IMR-90 (cell line): ENCODE results near the gene LRRC4. TPM values are rescaled to one million over a fixed set of nuclear protein-coding genes. Genes with fewer than 3 reads are reported as not detected.

ENCODE experiments used
- ATAC-seq: fragments of 200-7000 bp; cut with Tn5 transposase; 2 replicates; pipeline ENCODE4 v1.9.1; 2020; ENCODE audit warnings: low read depth, mild to moderate bottlenecking, moderate library complexity
- BruUV-seq: library from RNA; stranded (reverse); fragments of 400-500 nt; replicated peaks from 2 replicates; lab custom pipeline; 2021; lab: Mats Ljungman, UMichigan
- CTCF ChIA-PET: fragments of 300-600 bp; formaldehyde crosslinking; extraction: SDS; loops from one replicate; lab custom pipeline; 2021; ENCODE audit warnings: antibody characterized with exemption; lab: Yijun Ruan, JAX
- POLR2A ChIA-PET: fragments of 300-600 bp; sonication (Branson Sonifier 250); formaldehyde crosslinking; loops from one replicate; lab custom pipeline; 2022; ENCODE audit warnings: antibody characterized with exemption; ENCODE audit not compliant: unreplicated experiment; lab: Charles Lee
- DNase-seq: peaks from one replicate; pipeline ENCODE4 v3.0.0; 2013
- H2AFZ ChIP-seq: replicated peaks from 2 replicates; pipeline ENCODE3; 2013; ENCODE audit warnings: low read length, mild to moderate bottlenecking; ENCODE audit not compliant: poor library complexity
- H2AK5ac ChIP-seq: 2 replicates; pipeline ENCODE4 v1.6.1; 2013; ENCODE audit warnings: low read depth, low read length, inconsistent platforms
- H2AK9ac ChIP-seq: replicated peaks from 2 replicates; pipeline ENCODE3; 2013; ENCODE audit warnings: mild to moderate bottlenecking, low read depth, low read length, moderate library complexity; ENCODE audit not compliant: poor library complexity
- H2BK120ac ChIP-seq: 2 replicates; pipeline ENCODE4 v1.6.1; 2013; ENCODE audit warnings: low read depth, low read length, inconsistent platforms
- H2BK15ac ChIP-seq: 3 replicates; pipeline ENCODE4 v1.6.1; 2013; ENCODE audit warnings: low read depth, low read length, inconsistent platforms
- H2BK20ac ChIP-seq: 2 replicates; pipeline ENCODE4 v1.6.1; 2013; ENCODE audit warnings: low read depth, mild to moderate bottlenecking, inconsistent platforms, low read length, moderate library complexity
- H2BK5ac ChIP-seq: 2 replicates; pipeline ENCODE4 v1.6.1; 2013; ENCODE audit warnings: mild to moderate bottlenecking, low read depth, low read length, inconsistent platforms; ENCODE audit not compliant: poor library complexity, severe bottlenecking
- H3K14ac ChIP-seq: replicated peaks from 2 replicates; pipeline ENCODE4 v1.6.1; 2013; ENCODE audit warnings: low read depth, low read length, inconsistent platforms
- H3K18ac ChIP-seq: 2 replicates; pipeline ENCODE4 v1.6.1; 2013; ENCODE audit warnings: low read depth, low read length, control low read depth
- H3K23ac ChIP-seq: 2 replicates; pipeline ENCODE4 v1.6.1; 2013; ENCODE audit warnings: low read depth, low read length, inconsistent platforms
- H3K27ac ChIP-seq: 2 replicates; pipeline ENCODE4 v1.5.1; 2013; ENCODE audit warnings: mild to moderate bottlenecking, control low read depth, low read length; ENCODE audit not compliant: insufficient read depth
- H3K27me3 ChIP-seq: 2 replicates; pipeline ENCODE4 v1.6.1; 2013; ENCODE audit warnings: low read length; ENCODE audit not compliant: control insufficient read depth, insufficient read depth
- H3K36me3 ChIP-seq: 2 replicates; pipeline ENCODE4 v1.6.1; 2013; ENCODE audit warnings: low read length, mixed read lengths; ENCODE audit not compliant: control insufficient read depth, insufficient read depth
- H3K4ac ChIP-seq: 2 replicates; pipeline ENCODE4 v1.6.1; 2013; ENCODE audit warnings: low read depth, low read length, inconsistent platforms
- H3K4me1 ChIP-seq: 2 replicates; pipeline ENCODE4 v1.6.1; 2013; ENCODE audit warnings: low read length, mixed read lengths; ENCODE audit not compliant: control insufficient read depth, insufficient read depth
- H3K4me2 ChIP-seq: 2 replicates; pipeline ENCODE4 v1.6.1; 2013; ENCODE audit warnings: low read depth, mild to moderate bottlenecking, control low read depth, low read length, moderate library complexity
- H3K4me3 ChIP-seq: 2 replicates; pipeline ENCODE4 v1.5.1; 2013; ENCODE audit warnings: low read depth, mild to moderate bottlenecking, control low read depth, low read length, moderate library complexity; ENCODE audit not compliant: insufficient read depth
- H3K56ac ChIP-seq: 2 replicates; pipeline ENCODE4 v1.6.1; 2013; ENCODE audit warnings: low read length, inconsistent platforms; ENCODE audit not compliant: insufficient read depth; ENCODE audit errors: extremely low read depth
- H3K79me1 ChIP-seq, 2 experiments: 2 replicates each; pipeline ENCODE4 v1.6.1; 2013; ENCODE audit warnings: low read length in 2 of 2, inconsistent platforms in 1 of 2, low read depth in 1 of 2
- H3K9ac ChIP-seq: 2 replicates; pipeline ENCODE4 v1.6.1; 2013; ENCODE audit warnings: low read depth, low read length, control low read depth
- H3K9me1 ChIP-seq: 2 replicates; pipeline ENCODE4 v1.6.1; 2013; ENCODE audit warnings: low read length, inconsistent platforms; ENCODE audit not compliant: insufficient read depth
- H3K9me3 ChIP-seq: 2 replicates; pipeline ENCODE4 v1.6.1; 2013; ENCODE audit warnings: low read length; ENCODE audit not compliant: control insufficient read depth, insufficient read depth
- H4K20me1 ChIP-seq: 2 replicates; pipeline ENCODE4 v1.6.1; 2013; ENCODE audit warnings: low read length, inconsistent platforms; ENCODE audit not compliant: insufficient read depth
- H4K5ac ChIP-seq: 2 replicates; pipeline ENCODE4 v1.6.1; 2013; ENCODE audit warnings: mild to moderate bottlenecking, low read depth, low read length, control low read depth
- H4K8ac ChIP-seq, 2 experiments: 2 replicates each; pipeline ENCODE4 v1.6.1; 2013; ENCODE audit warnings: low read depth in 2 of 2, low read length in 2 of 2, control low read depth in 1 of 2, inconsistent platforms in 1 of 2
- H4K91ac ChIP-seq: 2 replicates; pipeline ENCODE4 v1.6.1; 2013; ENCODE audit warnings: low read depth, low read length, inconsistent platforms; ENCODE audit not compliant: insufficient read depth
- CEBPB ChIP-seq: IDR thresholded peaks from 2 replicates; pipeline ENCODE4 v1.6.1; 2012; ENCODE audit warnings: low read depth, low read length, improper control_type of control experiment
- MAFK ChIP-seq: IDR thresholded peaks from 2 replicates; pipeline ENCODE4 v1.6.1; 2012; ENCODE audit warnings: low read depth, low read length, improper control_type of control experiment
- WGBS, 2 experiments: methylation state at CpG; one replicate each; pipeline versions ENCODE4 v1.1.5 to v1.1.7; 2013; ENCODE audit warnings: missing lambda C conversion rate in 2 of 2; ENCODE audit not compliant: insufficient read length in 1 of 2; ENCODE audit errors: extremely low coverage in 2 of 2; 5-methylcytosine and 5-hydroxymethylcytosine counted together
- dilution Hi-C: fragments of 300-500 bp; cut with HindIII; formaldehyde crosslinking; loops from one replicate; pipeline ENCODE4 v1.14.3; 2018; ENCODE audit warnings: low sequenced_read_pairs; ENCODE audit not compliant: unreplicated experiment
- in situ Hi-C: fragments of 300-500 bp; cut with MboI; formaldehyde crosslinking; loops from 3 replicates; pipeline ENCODE4 v1.14.3; 2019; ENCODE audit warnings: low sequenced_read_pairs, inconsistent platforms, mixed read lengths
- intact Hi-C: fragments of 100-400 bp; cut with micrococcal nuclease; formaldehyde crosslinking; loops from 2 replicates; pipeline ENCODE4 v1.10.0; 2022
- polyA plus RNA-seq, 3 experiments: library from polyadenylated mRNA; depleted of rRNA; stranded (reverse); fragments of >200 nt; gene quantifications; 2 replicates each; pipeline ENCODE4 v1.2.3, GENCODE V29; 2012; ENCODE audit warnings: low replicate concordance in 1 of 3
- total RNA-seq: library from RNA; depleted of rRNA; stranded (reverse); fragments of >200 nt; gene quantifications from 2 replicates; pipeline ENCODE4 v1.2.3, GENCODE V29; 2012

LRRC4 gene
- total and polyA plus RNA-seq, 2 of the 4 experiments (the other 2 are of a cell fraction): 0.54 to 0.55 TPM

DNA sequence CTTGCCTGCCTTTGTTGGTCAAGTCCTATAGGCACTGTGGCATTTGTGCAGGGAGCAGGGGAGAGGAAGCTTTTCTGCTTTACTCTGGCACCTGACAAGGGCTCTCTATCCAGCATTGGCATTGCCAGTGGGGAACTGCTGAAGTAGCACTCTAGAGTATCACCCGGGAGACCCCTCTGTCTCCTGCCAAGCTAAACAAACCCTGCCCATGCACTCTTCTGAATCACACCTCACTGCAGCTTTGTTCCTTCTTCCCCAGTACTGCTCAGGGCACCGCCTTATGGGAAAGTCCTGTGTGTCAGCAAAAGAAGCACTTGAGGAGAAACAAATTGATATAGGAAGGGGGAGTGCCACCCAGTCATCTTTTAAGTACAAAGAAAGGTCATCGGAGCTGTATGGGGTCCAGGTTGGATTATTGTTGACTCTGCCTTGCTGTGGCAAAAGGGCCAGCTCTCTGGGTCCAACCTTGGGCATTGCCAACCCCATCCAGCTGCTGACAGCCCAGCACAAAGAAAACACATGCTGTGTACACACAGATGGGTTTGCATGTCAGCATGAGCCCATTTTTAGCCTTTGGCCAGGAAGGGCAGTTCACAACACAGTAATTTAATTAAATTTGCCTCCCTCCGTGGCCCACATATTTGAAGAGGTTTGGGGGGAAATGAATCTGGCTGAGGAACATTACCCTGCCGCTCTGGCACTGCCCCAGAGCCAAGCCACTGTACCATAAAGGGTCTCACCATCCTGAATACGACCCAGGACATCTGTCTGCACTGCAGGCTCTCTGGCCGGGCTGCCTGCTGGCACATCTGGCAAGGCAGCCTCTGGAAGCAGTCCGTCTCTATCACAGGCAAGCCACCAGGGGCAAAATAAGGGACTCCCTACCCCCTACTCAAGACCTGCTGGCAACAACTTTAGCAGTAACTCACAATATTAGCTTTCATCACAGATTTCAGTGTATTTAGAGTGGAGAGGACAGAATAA is 13.1 kb downstream of the LRRC4 start:
- no peaks in the 10 kb centered on the region for H3K27me3 ChIP-seq
- H3K4me1 ChIP-seq: peaks cover 11% of the 10 kb centered on the region
- no peak overlapping the region for H3K4me3 ChIP-seq
- H2BK15ac ChIP-seq: no peak overlapping the region
- no peak overlapping the region for H2BK20ac ChIP-seq
- no peak overlapping the region for H3K18ac ChIP-seq
- peaks cover 5% of the 10 kb centered on the region for H3K36me3 ChIP-seq
- POLR2A ChIA-PET: interaction anchor here (0.6 kb wide), 1 partner anchor 194 kb away, joined by 10 read pairs; no protein-coding TSS in a partner anchor
- H4K5ac ChIP-seq: no peak overlapping the region
- H3K9me1 ChIP-seq: peaks cover 24% of the 10 kb centered on the region
- H4K20me1 ChIP-seq: peaks cover 33% of the 10 kb centered on the region
- dilution Hi-C loops: no loop called here
- H3K9me3 ChIP-seq: no peaks in the 10 kb centered on the region
- DNase-seq (peak; percentile 51), ATAC-seq (no peak)
- no peak overlapping the region for H4K8ac ChIP-seq
- H3K4me2 ChIP-seq: no peak overlapping the region
- no peak overlapping the region for H2AK9ac ChIP-seq
- no TSS peak for BruUV-seq
- no CpG with 5 or more reads among the region's 8 CpGs for WGBS, 2 experiments
- no peak overlapping the region for H3K23ac ChIP-seq
- in situ Hi-C loops: no loop called here
- no peak overlapping the region for H2BK5ac ChIP-seq
- no peak overlapping the region for H3K9ac ChIP-seq
- H2AFZ ChIP-seq: no peak overlapping the region
- peaks cover 19 to 75% of the 10 kb centered on the region in 2 experiments; a peak in 3 of 4 replicates for H3K79me1 ChIP-seq
- CTCF ChIA-PET: no interaction called here
- H2AK5ac ChIP-seq: no peak overlapping the region
- H4K91ac ChIP-seq: no peak overlapping the region
- H3K14ac ChIP-seq: no peak overlapping the region
- intact Hi-C loops: no loop called here
- H3K27ac ChIP-seq: no peak overlapping the region
- no peak overlapping the region for H3K4ac ChIP-seq
- H3K56ac ChIP-seq: no peak overlapping the region
- no peak overlapping the region for H2BK120ac ChIP-seq
- TF ChIP-seq CEBPB (no peak), MAFK (0 out of 2 replicates have a peak, but pooled peaks have one; percentile 21)
